GM19193 (cell line): ENCODE results near the gene EXOSC7.

ENCODE experiments used
- POLR2A ChIP-seq: IDR thresholded peaks from 4 replicates; pipeline ENCODE4 v1.6.1; 2011; ENCODE audit not compliant: insufficient read depth, insufficient read length; ENCODE audit errors: extremely low read depth

Gene EXOSC7

DNA sequence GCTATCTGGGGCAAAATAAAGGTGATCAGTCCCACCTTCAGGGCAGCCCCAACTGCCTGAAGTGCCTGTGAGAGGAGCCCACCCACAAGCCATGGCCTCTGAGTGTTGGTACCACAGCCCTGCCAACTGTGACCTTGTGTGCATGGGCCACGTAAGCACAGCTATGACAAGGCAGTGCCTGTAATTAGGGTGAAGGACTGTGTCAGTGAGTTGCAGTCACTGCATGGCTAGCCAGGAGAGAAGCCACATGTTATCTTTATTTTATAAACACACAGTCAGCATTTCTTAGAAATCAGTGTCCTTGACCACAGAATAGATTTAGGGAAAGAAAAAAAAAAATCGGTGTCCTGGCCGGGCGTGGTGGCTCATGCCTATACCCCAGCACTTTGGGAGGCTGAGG is 24.8 kb downstream of the EXOSC7 start:
- no peak for TF ChIP-seq POLR2A

DNA sequence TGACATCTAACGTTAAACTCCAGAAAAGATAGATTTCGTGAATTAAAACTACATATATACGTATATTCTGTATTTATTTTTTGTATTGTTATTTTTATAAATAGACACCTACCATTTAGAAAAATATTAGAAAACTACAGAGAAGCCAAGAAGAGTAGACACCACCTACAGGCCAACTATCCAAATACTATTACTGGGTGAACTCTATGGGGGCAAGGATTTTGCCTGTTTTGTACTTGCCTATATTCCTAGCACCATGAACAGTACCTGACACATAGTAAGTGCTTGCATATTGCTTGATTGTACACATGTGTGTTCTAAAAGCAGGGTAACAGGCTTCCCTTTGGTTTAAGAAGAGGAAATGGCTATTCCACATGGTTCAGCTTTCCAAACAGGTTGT is 25.7 kb downstream of the EXOSC7 start:
- TF ChIP-seq POLR2A: no peak

DNA sequence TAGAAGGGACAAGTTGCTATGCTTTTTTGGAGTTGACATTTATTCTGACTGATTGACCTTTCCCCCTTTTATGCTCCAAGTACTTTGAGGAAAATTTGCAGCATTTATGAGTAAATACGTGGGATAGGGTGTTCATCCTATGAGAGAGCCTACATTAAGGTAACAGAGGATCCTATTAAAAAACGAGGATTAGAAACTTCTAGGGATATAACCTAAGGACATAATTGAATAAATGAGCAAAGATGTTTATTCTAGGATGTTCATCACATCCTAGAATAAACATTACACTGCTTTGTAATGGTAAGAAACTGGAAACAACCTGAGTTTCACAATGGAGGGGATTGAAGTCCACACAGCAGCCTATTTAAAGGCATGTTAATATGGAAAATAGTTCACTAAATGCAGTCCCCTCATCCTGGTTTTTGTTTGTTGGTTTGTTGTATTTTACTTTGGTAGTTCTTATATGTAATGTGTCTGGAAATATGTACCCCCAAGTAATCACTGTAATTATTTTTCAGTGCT is 26.2 kb downstream of the EXOSC7 start:
- TF ChIP-seq POLR2A: no peak

DNA sequence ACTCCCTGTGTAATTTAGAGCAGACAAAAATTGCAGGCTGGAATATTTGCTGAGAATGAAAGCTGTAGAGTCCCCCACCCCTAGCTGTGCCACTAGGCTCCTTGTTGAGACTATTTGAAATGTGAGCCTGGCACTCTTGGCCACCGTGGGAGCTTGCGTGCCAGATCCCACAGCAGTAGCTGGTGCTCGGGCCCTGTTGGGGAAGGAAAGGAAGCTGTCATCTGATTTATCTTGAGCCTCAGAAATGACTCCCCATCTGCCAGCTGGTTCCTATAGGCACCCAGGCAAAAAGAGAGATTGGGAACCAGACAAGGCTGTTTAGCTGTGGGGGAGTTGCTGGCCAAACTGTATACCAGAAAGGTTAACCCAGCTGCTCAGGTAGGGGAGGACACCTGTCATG is 26.7 kb downstream of the EXOSC7 start:
- TF ChIP-seq POLR2A: no peak

DNA sequence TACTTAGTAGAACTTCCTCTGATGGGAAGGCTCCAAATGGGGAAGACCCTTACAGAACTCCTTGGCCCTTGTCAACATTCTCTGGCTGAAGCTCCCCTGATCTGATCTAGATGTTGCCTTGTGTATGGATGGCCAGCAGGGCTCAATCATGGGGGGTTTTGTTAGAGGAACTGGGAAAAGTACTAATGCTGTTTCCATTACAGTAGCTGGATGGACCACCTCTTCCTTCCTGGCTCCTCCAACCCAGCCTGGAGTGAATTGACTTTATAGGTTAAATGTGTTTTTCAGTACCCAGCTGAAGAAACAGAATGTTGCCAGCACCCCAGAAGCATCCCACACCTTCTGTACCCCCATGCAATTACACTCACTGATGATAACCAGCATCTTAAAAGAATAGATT is 27.4 kb downstream of the EXOSC7 start:
- no peak for TF ChIP-seq POLR2A

DNA sequence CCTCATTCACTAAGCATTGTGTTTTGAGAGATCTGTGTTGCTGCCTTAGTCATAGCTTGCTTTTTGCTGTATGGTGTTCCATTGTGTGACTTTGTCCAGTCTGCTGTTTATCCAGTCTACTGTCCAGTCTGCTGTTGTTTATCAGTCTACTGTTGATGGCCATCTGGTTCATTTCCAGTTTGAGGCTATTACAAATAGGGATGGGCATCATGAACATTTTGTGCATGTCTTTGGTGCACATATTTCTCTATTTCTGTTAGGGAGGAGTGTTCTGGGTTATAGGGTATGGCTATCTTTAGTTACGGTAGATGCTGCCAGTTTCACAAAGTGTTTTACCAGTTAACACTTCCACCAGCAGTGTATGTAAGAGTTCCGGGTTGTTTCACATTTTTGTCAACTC is 27.8 kb downstream of the EXOSC7 start:
- TF ChIP-seq POLR2A: no peak

DNA sequence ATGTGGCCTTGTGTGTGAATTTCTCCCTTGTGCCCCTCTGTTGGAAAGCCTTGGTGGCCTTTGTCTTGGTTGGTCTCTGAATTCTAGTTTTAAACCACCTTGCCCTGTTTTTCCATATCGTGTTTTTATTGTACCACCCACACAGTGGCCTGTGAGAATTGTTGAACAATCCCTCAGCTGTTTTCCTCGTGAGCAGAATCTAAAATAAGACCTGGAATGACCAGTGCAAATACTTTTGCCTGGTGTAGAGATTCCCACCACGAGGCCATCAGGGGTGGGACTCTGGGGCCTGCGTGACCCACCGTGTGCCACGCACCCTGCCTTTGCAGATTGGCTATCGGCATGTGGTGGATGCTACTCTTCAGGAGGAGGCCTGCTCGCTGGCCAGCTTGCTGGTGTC is 31.0 kb downstream of the EXOSC7 start:
- no peak for TF ChIP-seq POLR2A

DNA sequence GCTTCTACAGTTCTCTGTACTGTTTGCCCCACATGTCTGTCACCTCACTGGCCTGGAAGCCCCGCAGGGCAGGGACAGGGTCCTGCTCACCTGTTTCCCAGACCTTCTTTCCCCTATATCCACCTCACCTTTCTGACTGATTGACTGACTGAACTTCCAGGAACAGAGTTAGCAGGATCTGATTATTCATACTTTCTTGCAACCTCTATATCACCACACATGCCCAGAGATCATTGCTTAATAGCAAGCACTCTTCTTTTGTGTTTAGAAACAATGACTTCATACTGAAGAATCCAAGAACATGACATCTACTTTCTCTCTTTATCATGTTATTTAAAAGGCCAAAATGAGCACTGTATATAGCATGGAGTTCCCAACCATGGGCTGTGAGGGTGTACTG is 32.1 kb downstream of the EXOSC7 start:
- no peak for TF ChIP-seq POLR2A

DNA sequence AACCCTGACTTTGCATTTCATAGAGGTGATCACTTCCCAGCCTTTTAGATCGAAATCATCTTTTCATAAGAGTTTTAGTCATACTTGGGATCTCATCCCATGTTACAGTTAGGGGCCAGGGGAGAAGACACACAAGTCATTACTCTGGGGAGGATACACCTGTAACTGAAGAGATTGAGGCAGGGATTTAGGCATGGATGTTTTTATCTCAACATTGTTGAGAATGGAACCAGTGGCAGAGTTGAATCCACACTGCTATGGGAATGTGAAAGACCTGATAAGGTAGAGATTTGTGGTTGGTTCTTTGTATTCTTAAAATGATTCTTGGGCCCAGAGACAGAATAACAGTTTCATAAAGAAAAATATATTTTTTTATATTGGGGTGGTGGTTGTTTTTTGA is 33.8 kb downstream of the EXOSC7 start:
- TF ChIP-seq POLR2A: no peak

DNA sequence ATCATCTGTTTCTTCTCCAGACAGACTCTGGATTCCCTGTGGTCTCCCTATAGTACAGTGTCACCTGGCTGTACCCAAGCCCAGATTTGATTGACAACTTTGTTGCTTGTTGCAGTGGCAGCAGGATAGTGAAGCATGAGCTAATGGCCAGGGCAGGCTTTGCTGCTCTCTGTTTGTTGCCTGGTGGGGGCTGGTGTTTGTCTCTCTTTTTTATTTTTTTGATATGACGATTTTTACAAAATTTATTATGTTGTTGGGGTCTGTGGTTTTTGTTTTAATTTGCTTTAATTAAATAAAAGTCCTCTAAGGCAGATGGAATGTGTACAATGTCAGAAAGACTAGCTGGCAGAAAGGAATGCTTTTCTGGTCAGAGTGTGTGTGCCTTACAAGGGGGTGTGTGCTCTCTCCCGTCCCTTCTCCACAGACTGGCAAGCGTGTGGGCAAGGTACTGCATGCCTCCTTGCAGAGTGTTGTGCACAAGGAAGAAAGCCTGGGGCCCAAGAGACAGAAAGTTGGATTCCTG is 34.8 kb downstream of the EXOSC7 start:
- no peak for TF ChIP-seq POLR2A

DNA sequence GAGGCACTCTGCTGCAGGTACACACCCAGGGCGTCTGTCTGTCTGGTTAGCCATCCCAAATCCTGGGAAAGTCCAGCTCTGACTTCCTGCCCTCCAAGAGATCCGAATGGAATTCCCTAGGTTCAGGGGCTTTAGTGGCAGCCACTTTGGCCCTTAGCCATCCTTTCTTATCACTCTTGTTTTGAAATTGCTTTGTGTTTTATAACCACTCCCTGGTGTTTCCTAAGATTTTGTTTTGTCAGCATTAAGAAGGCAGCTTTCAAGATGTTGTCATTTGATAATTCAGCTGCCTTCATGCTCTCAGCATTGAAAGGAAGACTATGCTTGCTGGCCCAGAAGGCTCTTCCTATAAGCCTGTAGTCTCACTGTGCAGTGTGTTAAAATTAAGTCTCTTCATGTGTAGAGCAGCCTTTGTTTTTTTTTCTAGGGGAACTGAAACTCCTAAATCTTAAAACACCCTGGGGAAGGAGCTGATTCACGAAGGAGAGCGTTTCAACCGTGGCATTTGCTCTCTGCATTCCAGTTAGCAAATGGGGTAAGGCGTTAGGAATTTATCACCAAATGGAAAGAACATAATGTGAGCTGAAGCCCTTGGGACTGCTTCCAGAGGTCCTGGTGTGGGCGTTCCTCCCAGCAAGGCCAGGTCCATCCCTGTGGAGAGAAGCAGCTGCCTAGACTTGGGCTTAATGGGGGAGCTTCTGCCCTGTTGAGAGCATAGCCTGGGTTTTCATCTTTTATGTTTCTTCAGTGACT is 35.9 kb downstream of the EXOSC7 start:
- TF ChIP-seq POLR2A: no peak

DNA sequence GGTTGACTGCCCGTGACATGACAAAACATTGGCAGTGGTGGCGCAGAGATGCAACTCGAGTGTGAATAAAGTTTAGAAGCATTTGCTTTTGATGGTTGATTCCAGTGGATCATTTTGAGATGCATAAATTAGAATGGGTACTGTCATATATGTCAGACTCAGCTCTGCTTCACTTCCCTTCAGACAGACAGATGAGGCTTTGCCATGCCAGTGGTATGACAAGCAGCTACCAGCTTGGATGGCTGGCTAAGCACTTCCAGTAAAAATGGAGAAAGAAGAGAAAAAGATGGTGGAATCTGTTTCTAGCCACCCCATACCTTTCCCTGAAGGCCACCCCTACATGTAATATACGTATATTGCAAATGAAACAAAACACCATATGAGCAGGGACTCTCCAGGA is 36.5 kb downstream of the EXOSC7 start:
- TF ChIP-seq POLR2A: no peak

DNA sequence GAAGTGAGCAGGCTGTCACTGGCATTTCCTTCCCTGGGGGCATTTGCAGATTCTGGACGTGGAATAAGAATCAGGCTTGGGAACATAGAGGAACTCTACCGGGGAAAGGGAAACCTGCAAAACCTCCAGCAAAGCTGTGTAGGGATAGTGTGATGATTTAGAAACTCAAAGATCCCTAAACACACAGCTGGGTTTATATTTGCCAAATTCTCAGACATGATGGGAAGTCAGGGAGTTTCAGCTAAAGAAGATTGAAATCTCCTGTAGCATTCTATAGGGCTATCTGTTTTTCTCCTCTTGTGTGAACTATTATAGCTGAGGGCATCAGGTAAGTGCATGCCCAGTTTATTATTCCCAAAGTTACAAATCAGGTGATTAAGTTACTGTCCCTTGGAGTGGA is 40.9 kb downstream of the EXOSC7 start:
- no peak for TF ChIP-seq POLR2A

DNA sequence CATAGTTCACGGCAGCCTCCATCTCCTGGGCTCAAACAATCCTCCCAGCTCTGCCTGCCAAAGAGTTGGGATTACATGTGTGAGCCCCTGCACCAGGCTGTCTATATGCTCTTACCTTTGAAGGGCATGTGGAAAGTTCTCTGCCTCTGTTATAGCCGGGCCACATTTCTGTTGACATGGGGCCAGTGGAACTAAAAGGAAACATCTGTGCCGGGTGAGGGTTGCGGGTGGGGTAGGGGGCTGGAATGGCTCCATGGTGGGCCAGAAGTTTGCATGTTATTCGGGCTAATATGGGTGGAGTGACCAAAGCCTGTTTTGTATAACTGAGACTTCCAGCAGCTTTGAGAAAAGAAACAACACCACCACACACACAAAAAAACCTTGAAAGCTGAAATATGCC is 41.8 kb downstream of the EXOSC7 start:
- no peak for TF ChIP-seq POLR2A

DNA sequence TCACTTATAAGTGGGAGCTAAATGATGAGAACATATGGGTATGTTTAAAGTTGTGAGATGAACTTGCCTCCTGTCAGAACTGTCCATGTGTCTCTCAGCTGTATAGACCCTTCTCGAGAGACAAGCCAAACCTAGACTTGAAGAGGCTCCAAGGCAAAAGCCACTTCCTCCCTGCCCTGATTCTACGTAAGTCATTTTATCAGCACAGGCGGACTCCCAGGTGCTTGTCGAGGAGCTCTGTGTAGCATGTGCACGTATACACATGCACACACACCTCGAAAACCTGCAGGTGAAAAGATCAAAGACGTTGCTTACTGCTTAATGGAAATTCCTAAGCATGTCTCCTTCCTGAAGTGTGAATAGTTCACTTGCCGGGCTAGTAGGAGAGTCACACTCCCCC is 44.5 kb downstream of the EXOSC7 start:
- TF ChIP-seq POLR2A: no peak

DNA sequence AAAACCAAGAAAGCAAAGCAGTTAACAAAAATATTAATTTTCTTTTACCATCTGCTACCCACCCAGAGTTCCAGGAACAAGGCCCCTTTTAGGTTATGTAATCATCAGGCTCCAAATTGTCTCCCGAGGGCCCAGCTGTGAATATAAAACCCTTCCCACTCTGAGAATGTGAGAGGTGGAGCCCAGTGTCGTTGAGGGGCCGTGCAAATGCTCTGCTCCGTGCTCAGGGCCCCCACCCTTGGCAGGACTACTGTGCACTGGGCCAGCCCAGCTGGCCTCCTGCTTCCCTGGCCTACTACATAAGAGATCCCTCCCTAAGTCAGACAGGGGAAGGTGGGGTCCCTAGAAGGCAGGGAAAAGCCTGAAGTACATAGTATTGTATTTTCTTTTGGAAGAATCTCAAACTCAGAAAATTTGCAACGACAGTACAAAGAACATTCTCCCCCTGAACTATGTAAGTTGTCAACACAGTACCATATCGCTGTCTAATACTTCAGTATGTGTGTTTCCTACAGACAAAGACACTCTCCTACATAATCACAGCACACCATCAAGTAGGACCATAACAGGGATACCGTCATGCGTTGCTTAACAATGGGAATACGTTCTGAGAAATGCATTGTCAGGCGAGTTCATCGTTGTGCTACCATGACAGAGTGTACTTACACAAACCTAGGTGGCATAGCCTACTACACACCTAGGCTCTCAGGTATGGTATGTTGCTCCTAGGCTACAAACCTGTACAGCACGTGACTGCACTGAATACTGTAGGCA is 45.7 kb downstream of the EXOSC7 start:
- TF ChIP-seq POLR2A: no peak
